ENCODE data around the gene PRR22. TPM values are rescaled to one million over a fixed set of nuclear protein-coding genes. Genes with fewer than 3 reads are reported as not detected.

Gene PRR22
- total RNA-seq, 1 experiment from 2014 or later = 13.5 TPM

- POLR2A ChIA-PET = interaction anchor here (0.5 to 2.9 kb wide), 32 partner anchors 9 to 937 kb away, joined by 3 to 34 read pairs (median 4); partner anchors contain the start of genes ALKBH7, CATSPERD, DUS3L and FUT3
- H3K4me2 ChIP-seq (ENCODE audit: low read length) = peak overlapping the region; percentile 96
- no peak for DNase-seq (ENCODE audit: low read depth, low spot score)
Measured at GRCh38 chr19:5827342-5827890, 42.9 kb upstream of the PRR22 start.

More at GRCh38 chr19:5827342-5827890, 42.9 kb upstream of the PRR22 start:
- Histone ChIP-seq H2AFZ (ENCODE audit: low read depth, low read length, poor library complexity, severe bottlenecking) (no peak overlapping the region), H3K4me3 (replicated peaks in 1 of 2; ENCODE audit: low read depth in 1 of 2, low read length in 2 of 2) (peak overlapping the region; percentile 56 to 59), H3K4me1 (ENCODE audit: control insufficient read depth in 1 of 2, insufficient read depth in 2 of 2, low read length in 2 of 2) (peaks cover 15 to 38% of the 10 kb centered on the region in 2 experiments), H3K9me2 (ENCODE audit: insufficient read depth) (no peaks in the 10 kb centered on the region), H3K9ac (ENCODE audit: low read length) (peak overlapping the region; percentile 96), H3K27ac (ENCODE audit: low read depth, low read length) (peak overlapping the region; percentile 92), H3K9me3 (ENCODE audit: control insufficient read depth in 1 of 2, insufficient read depth in 1 of 2, low read depth in 1 of 2, low read length in 2 of 2) (no peaks in the 10 kb centered on the region), H3K79me2 (ENCODE audit: insufficient read depth, low read length) (no peaks in the 10 kb centered on the region), H4K20me1 (ENCODE audit: insufficient read depth) (no peaks in the 10 kb centered on the region), H3K36me3 (ENCODE audit: control insufficient read depth in 1 of 2, insufficient read depth in 2 of 2, low read length in 2 of 2) (no peaks in the 10 kb centered on the region), H3K27me3 (ENCODE audit: insufficient read depth, low read length) (no peaks in the 10 kb centered on the region)
- CTCF ChIA-PET = interaction anchor here (0.6 to 3.6 kb wide), 8 partner anchors 14 to 140 kb away, joined by 3 to 49 read pairs (median 3); partner anchors contain the start of genes DUS3L, NDUFA11, NRTN and VMAC
- TF ChIP-seq JUND (IDR thresholded peaks at IDR 0.05) (no peak), CEBPB (IDR thresholded peaks at IDR 0.05; ENCODE audit: low read depth) (no peak), EZH2 (IDR thresholded peaks at IDR 0.05) (no peak), SP1 (IDR thresholded peaks at IDR 0.05; ENCODE audit: low read depth) (no peak)
- TF ChIP-seq, protein P1, sequence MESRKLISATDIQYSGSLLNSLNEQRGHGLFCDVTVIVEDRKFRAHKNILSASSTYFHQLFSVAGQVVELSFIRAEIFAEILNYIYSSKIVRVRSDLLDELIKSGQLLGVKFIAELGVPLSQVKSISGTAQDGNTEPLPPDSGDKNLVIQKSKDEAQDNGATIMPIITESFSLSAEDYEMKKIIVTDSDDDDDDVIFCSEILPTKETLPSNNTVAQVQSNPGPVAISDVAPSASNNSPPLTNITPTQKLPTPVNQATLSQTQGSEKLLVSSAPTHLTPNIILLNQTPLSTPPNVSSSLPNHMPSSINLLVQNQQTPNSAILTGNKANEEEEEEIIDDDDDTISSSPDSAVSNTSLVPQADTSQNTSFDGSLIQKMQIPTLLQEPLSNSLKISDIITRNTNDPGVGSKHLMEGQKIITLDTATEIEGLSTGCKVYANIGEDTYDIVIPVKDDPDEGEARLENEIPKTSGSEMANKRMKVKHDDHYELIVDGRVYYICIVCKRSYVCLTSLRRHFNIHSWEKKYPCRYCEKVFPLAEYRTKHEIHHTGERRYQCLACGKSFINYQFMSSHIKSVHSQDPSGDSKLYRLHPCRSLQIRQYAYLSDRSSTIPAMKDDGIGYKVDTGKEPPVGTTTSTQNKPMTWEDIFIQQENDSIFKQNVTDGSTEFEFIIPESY (IDR thresholded peaks at IDR 0.05; ENCODE audit: extremely low read depth, insufficient replicate concordance, low read length) = no peak
- intact Hi-C loops (cut with micrococcal nuclease) = loop anchor here (2.0 kb wide), 1 partner anchor 77 kb away; the partner anchor contains the start of gene VMAC
- RAD21 ChIA-PET (ENCODE audit: low non-redundant PET in 1 of 2, low total read pairs in 2 of 2, uncharacterized antibody in 2 of 2, unreplicated experiment in 2 of 2) = interaction anchor here (0.5 to 1.3 kb wide), 3 partner anchors 13 to 86 kb away, joined by 3 to 6 read pairs (median 4); no protein-coding TSS in a partner anchor
- BruUV-seq (replicated peaks) = no TSS peak
- ATAC-seq = no peak

Measured in HCT116 (cell line).